Heart left ventricle (tissue), 16 donors: ENCODE data around the gene PNLIPRP2. TPM values are rescaled to one million over a fixed set of nuclear protein-coding genes. Genes with fewer than 3 reads are reported as not detected.

ENCODE experiments used
- ATAC-seq, 4 donors: fragments of 200-7000 bp; cut with Tn5 transposase; one replicate each; pipeline ENCODE4 v1.9.1; 2020 to 2022; ENCODE audit warnings: moderate library complexity in 4 of 4, mild to moderate bottlenecking in 3 of 4, moderate number of reproducible peaks in 1 of 4
- DNase-seq, 5 donors: peaks; one replicate each; pipeline ENCODE4 v3.0.0-alpha.2; 2020
- H3K27ac ChIP-seq, 12 donors: fragments of 200-600 bp; sonication (generic) in 4 of 12; one replicate each; pipeline versions ENCODE4 v1.5.0 to v1.8.0; 2016 to 2022; ENCODE audit warnings: mild to moderate bottlenecking in 2 of 12
- H3K27me3 ChIP-seq, 9 donors: fragments of 200-600 bp; sonication (generic) in 2 of 9; one replicate each; pipeline versions ENCODE4 v1.5.1 to v1.8.0; 2016 to 2022; ENCODE audit warnings: mild to moderate bottlenecking in 3 of 9
- H3K36me3 ChIP-seq, 9 donors: fragments of 200-600 bp; sonication (generic) in 2 of 9; one replicate each; pipeline versions ENCODE4 v1.5.0 to v1.8.0; 2018 to 2022; ENCODE audit warnings: mild to moderate bottlenecking in 2 of 9
- H3K4me1 ChIP-seq, 12 donors: fragments of 200-600 bp; sonication (generic) in 4 of 12; one replicate each; pipeline versions ENCODE4 v1.5.0 to v1.8.0; 2016 to 2022; ENCODE audit warnings: mild to moderate bottlenecking in 3 of 12
- H3K4me3 ChIP-seq, 12 donors: fragments of 200-600 bp; sonication (generic) in 4 of 12; one replicate each; pipeline versions ENCODE4 v1.5.0 to v1.8.0; 2017 to 2022; ENCODE audit warnings: mild to moderate bottlenecking in 9 of 12, moderate library complexity in 4 of 12
- H3K9me3 ChIP-seq, 12 donors: fragments of 200-600 bp; sonication (generic) in 4 of 12; one replicate each; pipeline versions ENCODE4 v1.5.0 to v1.8.0; 2016 to 2022; ENCODE audit warnings: mild to moderate bottlenecking in 1 of 12
- CTCF ChIP-seq, 12 donors: fragments of 200-600 bp; sonication (generic) in 4 of 12; IDR thresholded peaks; one replicate each; pipeline versions ENCODE4 v1.5.0 to v1.8.0; 2018 to 2022; ENCODE audit warnings: antibody characterized with exemption in 12 of 12, mild to moderate bottlenecking in 5 of 12
- POLR2A ChIP-seq, 2 donors: fragments of 450-650 bp; IDR thresholded peaks; one replicate each; pipeline ENCODE4 v1.6.1; 2017; ENCODE audit warnings: antibody characterized with exemption in 2 of 2, mild to moderate bottlenecking in 2 of 2, moderate library complexity in 2 of 2
- WGBS, 4 donors: extraction: QIAGEN DNeasy Blood & Tissue Kit in 2 of 4; methylation state at CpG; one replicate each; pipeline versions ENCODE4 v1.1.5 to v1.1.7; 2013 to 2018; 5-methylcytosine and 5-hydroxymethylcytosine counted together
- intact Hi-C, 10 donors: fragments of 100-400 bp; cut with DNase I; formaldehyde crosslinking; loops; one replicate each; pipeline versions ENCODE4 v1.11.1 to v1.14.2; 2022
- polyA plus RNA-seq, 2 donors: library from polyadenylated mRNA; stranded (reverse); fragments of 200-250 nt; gene quantifications; one replicate each; pipeline ENCODE4 v1.2.3, GENCODE V29; 2013
- total RNA-seq, 9 donors: library from RNA; depleted of rRNA in 2 of 9; stranded (reverse); fragments of >200 nt in 2 of 9; fragmentation: NEBNext Ultra II Directional in 3 of 9; extraction: Animal tissue kit (Norgen Biotek cat#: 25700) in 3 of 9; gene quantifications; one replicate each; pipeline versions ENCODE4 v1.1.0 to v1.2.4, GENCODE V29; 2016 to 2023
- donor health status: ischemic (EF 13 %, LVEDD 7.1; RV severe dilation, severe dysfunction).
- donor health status: healthy with polysubstance abuse.
- donor health status: DM: no; HTN: yes; CAD: no.
- donor health status: DM: no; HTN: no; CAD: no.
- donor health status: ischemic (EF 25% LVEDD 6.9; RV normal size, moderate dysfunction).
- donor health status: ischemic (EF 25% LVEDD 5.7; RV mildly dilated, moderate dysfunction).
- donor health status: healthy.
- donor health status: DM: yes; HTN: yes; CAD: no.
- donor health status: ischemic (EF 35%, LVEDD 5.7; RV mildly dilated, moderate dysfunction).
- donor health status: nonischemic (EF 11% LVEDD 7.7; RV severe dilation, severe dysfunction).
- donor health status: DM: yes; HTN: yes; CAD: no.
- donor health status: PGD.
- donor health status: ischemic (EF 29% LVEDD 5.4; RV normal size, mild dysfunction).
- donor health status: nonischemic (EF 23%, LVEDD 6.1; RV moderate dilation, normal function).

PNLIPRP2 gene
- total and polyA plus RNA-seq, 11 donors = 0.04 to 0.27 TPM; not detected in 9

- 64 to 77% (median 68%) methylated on average over 14 of the region's 14 CpGs for whole genome bisulfite sequencing, 4 donors
- intact Hi-C loops = loop anchor here in 4 of 10 donors (5.0 kb wide), 2 partner anchors 43 to 48 kb away; partner anchors contain the start of gene HSPA12A (in 3 of the 4)
These were observed 73.6 kb downstream of the PNLIPRP2 start for GRCh38 chr10:116694243-116694926.

More at GRCh38 chr10:116694243-116694926, 73.6 kb downstream of the PNLIPRP2 start:
- ATAC-seq (no peak), DNase-seq (no peak)
- TF ChIP-seq POLR2A (IDR thresholded peaks at IDR 0.05) (no peak), CTCF (IDR thresholded peaks at IDR 0.05) (no peak)
- H3K9me3 ChIP-seq = no peaks in the 10 kb centered on the region
- peaks cover 0 to 20% (median 0%) of the 10 kb centered on the region in 9 donors for H3K36me3 ChIP-seq
- no peak overlapping the region for H3K4me3 ChIP-seq
- H3K27ac ChIP-seq = no peak overlapping the region
- H3K4me1 ChIP-seq = peaks cover 0 to 37% (median 24%) of the 10 kb centered on the region in 12 donors
- no peaks in the 10 kb centered on the region for H3K27me3 ChIP-seq

Other genes with a start within 250 kb of the PNLIPRP2 start
- not detected for gene PNLIPRP3, start 193.1 kb upstream of the PNLIPRP2 start, total RNA-seq
- not detected for gene PNLIPRP3, start 193.1 kb upstream of the PNLIPRP2 start, polyA plus RNA-seq
- gene PNLIP, start 75.0 kb upstream of the PNLIPRP2 start, total RNA-seq = 1 to 10 TPM in 4 of 9 donors, under 1 TPM in 1, not detected in 4; 0.81 to 2.3 (median 1.7) TPM
- gene PNLIP, start 75.0 kb upstream of the PNLIPRP2 start, polyA plus RNA-seq = under 1 TPM in 1 of 2 donors, not detected in 1; 0.07 TPM
- gene PNLIPRP1, start 30.0 kb upstream of the PNLIPRP2 start, total RNA-seq = 1 to 10 TPM in 1 of 9 donors, under 1 TPM in 3, not detected in 5; 0.52 to 1.5 (median 0.67) TPM
- gene PNLIPRP1, start 30.0 kb upstream of the PNLIPRP2 start, polyA plus RNA-seq = under 1 TPM in 1 of 2 donors, not detected in 1; 0.08 TPM
- gene HSPA12A, start 121.6 kb downstream of the PNLIPRP2 start, total RNA-seq = 10 to 100 TPM; 11.0 to 17.0 (median 13.8) TPM
- gene HSPA12A, start 121.6 kb downstream of the PNLIPRP2 start, polyA plus RNA-seq = 1 to 10 TPM; 4.7 to 9.0 TPM
- gene ENO4, start 228.5 kb downstream of the PNLIPRP2 start, total RNA-seq = 1 to 10 TPM in 1 of 9 donors, under 1 TPM in 2, not detected in 6; 0.07 to 1.8 (median 0.32) TPM
- gene ENO4, start 228.5 kb downstream of the PNLIPRP2 start, polyA plus RNA-seq = under 1 TPM in 1 of 2 donors, not detected in 1; 0.03 TPM